Stimulated activated CD4-positive, alpha-beta T cell treated with anti-CD3 and anti-CD28 coated beads, Interleukin-4, amount 100 ng/mL, for 4 hours (primary cell): ENCODE results near the gene RXFP2.

ENCODE experiments used
- DNase-seq, 2 experiments: peaks; one replicate each; pipeline ENCODE4 v3.0.0-alpha.2; 2020

Gene RXFP2, protein sequence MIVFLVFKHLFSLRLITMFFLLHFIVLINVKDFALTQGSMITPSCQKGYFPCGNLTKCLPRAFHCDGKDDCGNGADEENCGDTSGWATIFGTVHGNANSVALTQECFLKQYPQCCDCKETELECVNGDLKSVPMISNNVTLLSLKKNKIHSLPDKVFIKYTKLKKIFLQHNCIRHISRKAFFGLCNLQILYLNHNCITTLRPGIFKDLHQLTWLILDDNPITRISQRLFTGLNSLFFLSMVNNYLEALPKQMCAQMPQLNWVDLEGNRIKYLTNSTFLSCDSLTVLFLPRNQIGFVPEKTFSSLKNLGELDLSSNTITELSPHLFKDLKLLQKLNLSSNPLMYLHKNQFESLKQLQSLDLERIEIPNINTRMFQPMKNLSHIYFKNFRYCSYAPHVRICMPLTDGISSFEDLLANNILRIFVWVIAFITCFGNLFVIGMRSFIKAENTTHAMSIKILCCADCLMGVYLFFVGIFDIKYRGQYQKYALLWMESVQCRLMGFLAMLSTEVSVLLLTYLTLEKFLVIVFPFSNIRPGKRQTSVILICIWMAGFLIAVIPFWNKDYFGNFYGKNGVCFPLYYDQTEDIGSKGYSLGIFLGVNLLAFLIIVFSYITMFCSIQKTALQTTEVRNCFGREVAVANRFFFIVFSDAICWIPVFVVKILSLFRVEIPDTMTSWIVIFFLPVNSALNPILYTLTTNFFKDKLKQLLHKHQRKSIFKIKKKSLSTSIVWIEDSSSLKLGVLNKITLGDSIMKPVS

DNA sequence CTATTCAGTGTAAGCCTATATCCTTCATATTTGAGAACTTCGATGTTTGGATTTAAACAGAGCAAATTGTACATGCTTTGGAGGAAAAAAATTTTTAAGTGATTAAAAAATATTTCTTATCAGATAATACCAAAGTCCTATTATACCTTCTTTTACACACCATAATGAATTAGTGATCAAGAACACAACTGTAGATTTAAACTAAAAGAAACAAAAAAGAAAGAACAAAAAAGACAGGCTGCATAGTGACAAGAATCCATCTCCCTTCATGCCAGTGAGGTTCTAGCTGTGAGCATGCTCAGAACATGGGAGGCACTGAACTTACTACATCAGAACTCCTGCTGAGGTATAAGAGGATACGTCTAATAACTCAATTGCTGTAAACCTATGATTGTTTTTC lies at the start of gene RXFP2:
Gene RXFP2, plus strand, starts transcription at position 301 of the 400 bp plus-strand sequence. Its CDS starts 87 bp downstream, at position 388.
- DNase-seq, result no peak

DNA sequence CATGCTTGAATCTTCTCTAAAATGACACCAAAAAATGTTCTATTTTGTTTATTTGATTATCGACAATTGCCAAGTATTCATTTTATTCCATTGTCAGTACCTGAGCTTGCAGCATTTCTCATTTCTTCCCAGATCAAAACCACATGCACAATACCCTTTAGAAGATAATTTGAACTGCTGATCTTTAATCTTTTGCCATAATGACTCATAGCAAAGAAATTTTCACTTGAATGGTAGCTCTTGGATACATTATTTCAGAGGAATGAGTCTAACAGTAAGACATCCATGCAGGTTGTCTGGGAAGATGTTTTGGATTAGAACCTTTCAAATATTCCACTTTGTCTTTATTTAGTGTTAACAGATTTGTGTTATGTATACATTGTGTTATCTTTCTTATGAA lies 42.0 kb upstream of the RXFP2 start:
- no peak for DNase-seq

DNA sequence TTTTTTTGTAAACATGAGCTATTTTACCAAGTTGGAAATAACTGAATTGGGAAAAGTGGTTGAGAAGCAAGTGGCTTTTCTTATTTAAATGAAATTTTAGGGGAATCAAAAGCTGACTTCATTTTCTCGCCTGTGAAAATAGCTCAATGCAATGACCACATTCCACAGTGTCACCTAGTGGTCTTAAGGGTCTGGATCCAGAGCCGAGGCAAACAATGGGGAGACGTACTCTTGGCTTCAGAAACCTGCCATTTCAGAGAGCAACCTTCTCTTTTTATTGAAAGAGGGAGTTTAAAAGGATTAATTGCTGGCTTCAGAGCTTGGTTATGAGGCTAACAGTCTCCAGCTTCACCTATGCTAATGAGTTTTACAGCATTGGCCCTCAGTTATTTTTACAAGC lies 39.7 kb upstream of the RXFP2 start:
- no peak for DNase-seq

DNA sequence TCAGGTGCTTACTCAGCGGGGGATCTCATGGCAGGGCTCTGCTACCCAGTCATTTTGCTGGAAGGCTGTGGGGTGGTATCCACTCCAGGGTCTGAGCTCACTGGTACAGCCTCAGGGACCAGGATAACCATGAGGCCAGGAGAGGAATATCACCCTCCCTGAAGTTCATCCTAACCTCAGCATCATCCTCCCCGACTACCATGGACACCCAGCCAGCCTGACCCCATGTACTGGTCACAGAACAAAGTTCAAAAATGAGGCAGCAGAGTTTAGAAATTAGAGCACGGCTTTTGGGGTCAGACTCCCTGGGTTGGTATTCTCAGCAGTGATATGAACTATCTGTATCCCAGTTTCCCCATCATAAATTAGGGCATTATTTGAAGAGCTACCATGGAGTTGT lies 35.5 kb upstream of the RXFP2 start:
- no peak for DNase-seq

DNA sequence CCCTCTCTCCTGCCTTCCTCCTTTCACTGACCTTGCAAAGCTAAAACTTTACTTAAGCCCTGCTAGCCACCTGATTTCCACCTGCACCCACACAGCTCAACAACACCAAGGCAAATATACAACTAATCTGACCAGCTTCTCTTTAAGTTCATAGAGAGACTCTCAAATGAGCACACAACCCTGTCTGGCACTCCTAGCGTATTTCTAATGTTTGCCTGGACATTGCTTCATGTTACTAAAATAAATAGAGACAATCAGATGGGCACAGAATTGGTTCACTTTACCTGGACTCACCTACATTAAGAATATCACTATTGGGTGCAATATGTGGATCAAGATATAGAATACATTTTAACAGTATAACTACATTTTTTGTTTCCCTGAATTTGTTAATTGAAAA lies 33.2 kb upstream of the RXFP2 start:
- DNase-seq, result no peak

DNA sequence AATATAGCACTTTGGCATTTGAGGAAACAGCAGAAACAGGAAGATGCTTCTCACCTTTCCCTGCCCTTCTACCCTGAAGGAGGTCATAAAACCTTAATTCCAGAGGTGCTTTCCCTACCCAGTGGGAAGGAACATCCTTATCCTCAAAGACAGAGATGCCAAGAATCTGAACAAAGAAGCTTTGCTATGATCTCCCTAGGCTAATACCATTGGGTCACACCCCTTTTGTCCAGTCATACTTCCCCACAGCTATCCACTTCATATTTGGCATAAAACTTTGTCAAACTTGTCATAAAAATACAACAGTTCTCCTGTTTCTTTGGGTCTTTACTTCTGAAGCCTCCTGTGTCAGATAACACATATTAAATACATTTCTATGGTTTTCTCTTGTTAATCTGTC lies 21.7 kb upstream of the RXFP2 start:
- DNase-seq, result no peak

DNA sequence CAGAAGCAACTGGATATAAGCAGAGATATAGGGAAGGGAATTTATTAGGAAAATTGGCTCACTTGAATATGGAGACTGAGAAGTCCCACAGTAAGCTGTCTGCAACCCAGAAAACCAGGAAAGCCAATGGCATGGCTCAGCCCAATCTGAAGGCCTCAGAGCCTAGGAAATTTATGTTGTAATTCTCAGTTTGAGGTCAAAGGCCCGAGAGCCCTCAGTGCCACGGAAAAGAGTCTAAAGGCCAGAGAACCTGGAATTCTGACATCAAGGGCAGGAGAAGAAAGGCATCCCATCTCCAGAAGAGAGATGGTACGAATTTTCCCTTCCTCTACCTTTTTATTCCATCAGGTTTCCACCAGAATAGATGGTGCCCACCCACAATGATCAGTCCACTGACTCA lies 20.1 kb upstream of the RXFP2 start:
- no peak for DNase-seq

DNA sequence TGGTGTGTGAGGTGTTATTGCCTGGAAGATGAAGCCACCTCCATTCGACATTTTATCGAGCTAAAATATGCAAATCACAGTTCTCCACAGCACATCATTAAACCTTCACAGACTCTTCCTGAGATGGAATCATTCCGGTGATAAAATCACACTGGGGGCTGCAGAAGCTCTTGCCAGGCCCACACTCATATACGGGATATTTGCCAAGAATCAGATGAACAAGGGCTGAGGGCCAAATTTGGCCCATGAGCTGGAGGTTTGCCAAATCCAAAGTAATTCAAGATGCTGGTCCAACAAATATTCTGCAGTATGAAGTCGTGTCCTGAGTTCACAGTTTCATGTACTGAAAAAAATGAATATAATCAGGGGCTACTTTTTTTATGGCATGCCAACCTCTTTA lies 16.7 kb upstream of the RXFP2 start:
- no peak for DNase-seq

DNA sequence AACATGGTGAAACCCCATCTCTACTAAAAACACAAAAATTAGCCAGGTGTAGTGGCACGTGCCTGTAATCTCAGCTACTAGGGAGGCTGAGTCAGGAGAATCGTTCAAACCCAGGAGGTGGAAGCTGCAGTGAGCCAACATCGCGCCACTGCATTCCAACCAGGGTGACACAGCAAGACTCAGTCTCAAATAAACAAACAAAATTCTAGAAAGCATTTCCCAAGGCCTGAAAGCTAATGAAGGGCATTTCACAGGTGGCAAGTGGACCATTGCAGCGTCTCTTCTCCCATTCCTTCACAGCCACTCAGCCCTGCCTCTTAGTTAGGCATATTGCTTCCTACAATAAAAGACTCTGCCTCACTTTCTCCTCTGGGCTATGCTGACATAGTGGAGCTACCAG lies 13.5 kb upstream of the RXFP2 start:
- DNase-seq, result no peak

DNA sequence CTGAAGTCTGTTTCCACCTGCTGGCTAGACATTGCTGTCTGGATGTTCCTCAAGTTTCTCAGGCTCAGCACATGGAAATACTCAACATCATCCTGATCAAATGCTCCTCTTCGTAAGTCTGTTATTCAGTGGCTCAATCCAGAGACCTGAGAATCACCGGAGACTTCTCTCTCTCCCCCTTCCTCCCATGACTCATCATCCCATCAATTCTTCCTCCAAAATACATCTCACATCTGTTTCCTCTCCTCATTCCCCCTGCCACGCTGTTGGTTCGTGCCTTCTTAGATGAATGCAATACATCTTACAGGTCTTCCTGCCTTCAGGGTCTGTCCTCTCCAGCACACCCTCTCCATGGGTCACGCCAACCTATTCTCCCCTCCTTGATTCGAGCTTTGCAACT lies 7.4 kb upstream of the RXFP2 start:
- no peak for DNase-seq

DNA sequence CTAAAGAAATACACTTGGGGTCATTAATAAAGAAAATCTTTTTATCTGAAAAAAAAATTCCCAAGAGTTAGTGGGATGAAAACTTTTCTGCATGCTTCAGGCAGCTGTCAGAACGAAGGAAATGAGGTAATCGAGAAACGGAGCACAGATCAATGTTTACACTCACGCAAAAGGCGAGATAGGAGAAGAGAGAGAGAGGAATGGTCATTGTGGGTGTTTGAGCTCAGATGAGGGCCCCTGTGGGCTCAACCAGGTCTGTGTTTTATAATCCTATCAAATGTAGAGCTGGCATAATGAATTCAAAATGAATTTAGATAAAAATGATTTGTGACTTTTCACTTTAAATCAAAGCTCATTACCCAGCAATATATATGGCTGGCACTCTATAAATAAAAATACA lies 6.3 kb upstream of the RXFP2 start:
- DNase-seq, result no peak

DNA sequence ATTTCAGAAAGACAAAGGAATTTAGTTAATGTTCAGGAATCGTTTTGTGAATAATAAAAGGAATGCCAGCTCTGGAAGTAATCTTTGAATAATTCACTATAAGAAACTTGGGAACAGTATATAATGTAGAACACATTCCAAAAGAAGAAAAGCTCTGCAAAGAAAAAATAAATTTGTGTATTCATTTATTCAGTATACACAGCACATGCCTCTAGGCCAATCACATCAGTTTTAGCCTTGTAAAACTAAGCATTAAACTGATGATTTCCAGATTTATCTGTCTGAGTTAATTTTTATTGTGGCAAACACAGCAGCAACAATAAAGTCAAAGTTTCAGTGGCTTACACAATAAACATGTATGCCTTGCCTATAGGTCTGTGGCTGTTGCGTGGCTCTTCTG lies 5.7 kb upstream of the RXFP2 start:
- no peak for DNase-seq

DNA sequence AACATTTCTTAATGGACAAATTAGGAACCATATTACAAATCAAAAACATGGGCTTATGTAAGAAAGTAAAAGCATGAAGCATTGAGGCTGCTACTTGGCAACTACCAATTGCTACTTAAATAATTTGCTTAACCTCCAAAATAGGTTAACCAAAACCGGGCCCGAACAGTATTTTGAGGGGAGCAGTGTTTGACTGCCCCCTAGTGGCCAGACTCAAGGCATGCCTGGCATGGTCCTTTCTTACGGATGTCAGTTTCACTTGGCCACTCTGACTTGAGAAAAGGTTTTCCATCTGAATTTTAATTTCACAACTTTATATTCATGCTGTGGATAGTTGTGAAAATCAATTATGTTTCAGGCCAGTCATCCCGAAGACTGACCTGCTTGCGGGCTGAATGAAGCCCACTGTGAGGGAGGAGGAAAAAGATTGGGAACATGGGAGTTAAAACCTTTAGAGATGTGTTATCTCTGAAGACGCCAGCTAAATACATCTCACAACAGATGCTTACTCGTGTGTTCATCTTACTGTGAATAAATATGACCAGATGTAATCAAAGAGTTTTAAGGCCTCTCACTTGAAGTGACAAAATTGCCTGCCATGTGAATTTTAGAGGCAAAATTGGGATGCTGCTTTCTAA lies 2.9 kb downstream of the RXFP2 start:
- peak; percentile 38 to 50 for DNase-seq

DNA sequence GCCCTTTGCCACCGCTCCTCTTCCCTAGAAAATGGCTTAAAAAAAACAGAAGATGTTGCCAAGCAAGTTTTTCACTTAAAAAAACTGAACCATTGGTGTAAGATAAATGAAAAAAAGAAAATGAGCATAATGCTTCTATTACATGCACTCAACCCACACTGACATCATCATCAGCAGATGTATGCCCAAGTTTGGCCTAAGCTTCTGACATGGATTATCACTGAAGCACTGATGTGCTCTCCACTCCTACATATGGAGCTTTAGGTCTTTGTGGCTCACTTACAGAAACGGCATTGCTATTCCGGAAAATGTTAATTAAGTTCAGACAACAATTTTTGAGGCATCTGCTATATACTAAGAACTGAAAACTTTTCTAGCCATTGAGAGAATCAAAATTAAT lies 8.0 kb downstream of the RXFP2 start:
- DNase-seq, result no peak

DNA sequence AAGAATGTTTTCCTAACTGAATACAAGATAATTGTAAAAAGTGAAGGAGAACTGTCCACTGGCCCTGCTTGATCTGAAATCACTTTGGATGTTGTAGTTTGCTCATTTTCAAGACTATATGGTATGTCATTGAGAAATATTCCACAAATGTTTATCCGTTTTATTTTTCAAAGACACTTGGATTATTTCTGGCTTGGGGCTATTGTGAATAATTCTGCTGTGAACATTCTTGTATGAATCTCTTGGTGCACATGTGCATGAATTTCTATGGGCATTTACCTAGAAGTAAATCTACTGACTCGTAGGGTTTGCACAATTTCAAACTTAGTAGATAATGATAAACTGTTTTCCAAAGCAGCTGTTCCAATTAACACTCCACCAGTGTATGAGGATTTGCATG lies 8.6 kb downstream of the RXFP2 start:
- DNase-seq, result no peak

DNA sequence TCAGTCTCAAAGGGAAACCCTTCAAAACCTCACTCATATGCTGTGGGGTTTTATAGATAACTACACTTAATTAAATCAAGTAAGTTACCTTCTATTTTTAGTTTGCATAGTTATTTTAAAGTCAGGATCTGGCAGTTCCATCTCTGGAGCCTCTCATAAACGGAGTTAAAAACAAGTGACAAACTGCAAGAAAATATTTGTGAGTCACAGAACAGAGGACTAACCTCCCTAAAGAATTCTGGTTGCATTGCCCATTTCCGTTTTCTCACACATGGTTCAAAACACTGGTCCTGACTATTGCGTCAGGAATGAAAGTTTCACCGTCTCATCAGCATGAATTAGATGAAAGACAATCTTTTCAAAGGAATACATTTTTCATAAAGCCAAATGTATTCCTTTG lies 10.6 kb downstream of the RXFP2 start:
- DNase-seq, result no peak

DNA sequence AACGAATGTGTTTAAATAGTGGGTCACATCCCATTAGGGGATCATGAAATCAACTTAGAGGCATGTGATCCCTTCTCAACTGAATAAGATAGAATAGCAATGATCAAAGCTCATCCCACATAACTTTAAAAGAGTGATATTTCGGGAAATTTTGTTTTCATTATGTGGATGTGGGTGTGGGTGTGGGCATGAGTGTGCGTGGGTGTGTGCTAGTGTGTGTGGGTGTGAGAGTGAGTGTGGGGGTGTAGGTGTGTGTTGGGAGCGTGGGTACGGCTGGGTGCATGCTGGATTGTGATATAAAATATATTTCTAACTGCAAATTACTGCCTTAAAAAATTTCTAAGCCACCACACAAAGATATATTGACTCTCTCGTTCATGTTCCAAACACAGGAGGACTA lies 15.9 kb downstream of the RXFP2 start:
- no peak for DNase-seq

DNA sequence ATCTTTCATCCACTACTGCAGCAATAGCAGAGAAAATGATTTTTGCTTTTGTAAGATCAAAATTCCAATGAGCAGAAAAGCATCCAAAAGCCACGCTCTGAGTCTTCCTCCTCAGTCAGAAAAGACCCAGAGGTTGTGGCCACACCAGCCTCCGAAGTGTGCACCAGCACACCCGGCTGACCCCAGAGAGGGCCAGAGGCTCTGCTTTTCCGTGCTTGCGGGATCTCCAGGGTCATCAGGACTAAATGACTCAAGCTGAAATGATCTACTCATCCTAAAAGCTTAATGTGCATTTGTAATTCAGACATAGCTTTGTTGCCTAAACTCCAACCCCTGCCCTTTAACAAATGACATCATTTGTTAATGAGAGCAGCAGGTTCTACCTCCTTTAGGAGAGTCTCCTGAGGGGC lies 16.5 kb downstream of the RXFP2 start:
- DNase-seq, result no peak

DNA sequence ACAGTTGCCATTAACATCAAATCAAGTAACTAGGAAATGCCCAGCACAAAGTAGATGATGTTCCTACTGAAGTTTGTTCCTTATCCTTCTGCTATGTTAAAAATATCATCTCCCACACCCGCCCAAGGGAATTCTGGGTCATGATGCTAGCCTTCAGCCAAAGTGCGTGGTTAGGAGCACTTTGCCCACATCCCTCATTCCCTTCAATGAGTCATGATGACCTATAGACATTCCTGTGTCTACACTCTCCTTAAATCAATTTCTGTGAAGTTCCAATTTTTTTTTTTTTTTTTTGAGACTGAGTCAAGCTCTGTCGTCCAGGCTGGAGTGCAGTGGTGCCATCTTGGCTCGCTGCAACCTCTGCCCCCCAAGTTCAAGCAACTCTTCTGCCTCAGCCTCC lies 17.0 kb downstream of the RXFP2 start:
- DNase-seq, result no peak

DNA sequence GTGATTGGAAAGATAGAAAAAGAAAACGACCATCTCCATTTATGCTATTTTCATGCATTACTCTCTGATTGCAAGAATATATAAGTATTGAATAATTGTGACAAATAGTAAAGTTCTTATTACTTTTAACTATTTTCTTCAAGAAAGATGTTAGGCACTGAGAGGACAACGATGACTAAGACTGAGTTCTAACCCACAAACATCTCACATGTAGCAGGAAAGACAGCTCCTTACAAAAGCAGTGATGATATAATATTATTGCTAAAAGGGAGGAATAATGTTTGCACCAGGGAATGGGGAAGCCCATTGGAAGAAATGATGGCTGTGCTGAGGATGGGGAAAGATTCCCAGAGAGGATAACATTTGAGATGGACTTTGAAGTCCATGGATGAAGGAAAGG lies 22.6 kb downstream of the RXFP2 start:
- no peak for DNase-seq

DNA sequence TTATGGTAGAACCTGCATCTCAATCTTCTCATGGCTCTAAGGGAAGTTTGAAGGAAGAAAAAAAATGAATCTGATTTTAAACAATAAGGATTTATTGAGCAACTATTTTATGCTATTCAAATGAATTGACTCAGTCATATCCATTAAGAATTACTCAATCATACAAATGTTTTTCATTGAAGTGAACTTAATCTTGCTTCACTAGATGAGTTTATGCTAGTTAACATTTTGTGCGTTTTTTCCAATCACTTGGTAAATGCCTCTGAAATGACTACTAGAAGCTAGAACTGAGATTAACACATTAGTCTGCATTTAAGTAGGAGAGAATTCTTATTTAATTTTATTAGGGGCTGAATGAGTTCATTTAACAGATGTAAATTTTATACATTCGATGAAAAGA lies 25.2 kb downstream of the RXFP2 start:
- no peak for DNase-seq

DNA sequence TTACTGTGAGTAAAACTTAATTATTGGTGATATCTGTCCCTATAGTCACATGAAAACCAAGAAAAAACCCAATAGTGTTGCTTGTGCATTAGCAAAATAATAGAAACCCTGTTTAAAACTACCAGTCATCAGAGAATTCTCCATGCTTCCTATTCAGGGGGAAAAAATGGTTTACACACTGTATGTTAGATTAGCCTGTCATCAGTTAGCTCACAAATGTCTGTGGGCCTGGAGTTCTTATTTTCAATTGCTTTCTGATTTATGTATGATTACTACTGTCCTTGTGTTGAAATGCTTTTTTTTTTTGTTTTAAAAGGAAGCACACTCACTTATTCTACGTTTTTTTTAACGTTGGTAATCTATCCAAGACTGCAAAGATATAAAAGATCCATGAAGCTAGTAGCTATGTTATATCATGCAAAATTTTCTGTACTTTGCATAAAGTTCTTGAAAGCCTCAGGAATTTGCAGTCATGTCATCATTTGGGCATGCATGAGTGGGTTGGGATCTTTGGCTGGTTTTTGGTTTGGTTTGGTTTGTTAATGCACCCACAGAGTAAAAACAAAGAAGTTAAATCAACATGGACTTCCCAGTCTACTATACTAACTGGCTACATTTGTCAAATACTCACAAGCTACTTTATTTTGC lies 25.9 kb downstream of the RXFP2 start:
- no peak for DNase-seq

DNA sequence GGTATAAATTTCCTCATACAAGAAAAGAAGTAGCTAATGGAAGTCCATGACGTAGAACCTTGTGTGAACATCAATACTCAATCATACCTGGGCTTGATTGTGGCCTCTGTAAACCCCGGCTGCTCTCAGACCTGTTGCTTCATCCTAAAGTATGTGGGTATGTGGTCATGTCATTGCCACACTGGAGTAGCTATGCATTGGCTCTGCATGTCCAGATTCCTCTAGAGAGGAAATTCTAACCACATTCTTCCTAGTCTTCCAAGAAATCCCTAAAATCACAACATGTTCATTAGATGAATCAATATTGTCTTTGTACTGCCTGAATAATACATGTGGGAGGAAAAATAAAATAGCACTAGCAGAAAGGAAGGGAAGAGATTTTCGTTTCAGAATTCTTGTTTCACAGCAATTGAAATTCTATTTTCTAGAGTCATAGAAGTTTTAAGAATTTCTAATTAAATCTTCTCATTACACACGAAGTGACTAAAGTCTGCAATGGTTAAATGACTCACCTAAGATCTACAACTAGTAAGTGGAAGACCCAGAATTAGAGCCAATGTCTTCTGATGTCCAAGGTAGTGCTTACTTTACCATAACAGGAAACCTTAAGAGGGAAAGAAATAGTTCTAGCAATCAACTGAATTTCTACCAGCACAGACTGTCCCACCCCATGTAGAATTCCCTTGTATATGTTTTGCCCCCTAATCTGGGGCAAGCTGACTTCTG lies 28.0 kb downstream of the RXFP2 start:
- DNase-seq, result no peak
